Measurements from ENCODE around the gene PEAK1. TPM values are rescaled to one million over a fixed set of nuclear protein-coding genes. Genes with fewer than 3 reads are reported as not detected.

Gene PEAK1
- total RNA-seq, 4 donors from 2014 or later, result 91.8 to 170 (median 123) TPM

GRCh38 chr15:77074350-77074749 is 345.6 kb downstream of the PEAK1 start:
- Histone ChIP-seq H3K4me1 (peaks cover 11 to 14% (median 13%) of the 10 kb centered on the region in 4 donors), H3K4me3 (no peak overlapping the region), H3K27ac (replicated peaks in 1 of 4) (no peak overlapping the region), H3K9me3 (no peaks in the 10 kb centered on the region), H3K27me3 (no peaks in the 10 kb centered on the region), H3K36me3 (no peaks in the 10 kb centered on the region)
- DNase-seq (ENCODE audit: extremely low spot score), result peak; percentile 82
- WGBS, result 71% methylated on average over 2 of the region's 2 CpGs
- TF ChIP-seq EP300 (IDR thresholded peaks at IDR 0.05), result no peak
- TF ChIP-seq POLR2AphosphoS5 (IDR thresholded peaks at IDR 0.05), result no peak
- no peak for TF ChIP-seq POLR2A (IDR thresholded peaks at IDR 0.05; ENCODE audit: low read depth)
- no peak for TF ChIP-seq CTCF (IDR thresholded peaks at IDR 0.05)
- intact Hi-C loops (cut with DNase I), result no loop called here

- Histone ChIP-seq H3K4me3 (peak overlapping the region; percentile 71 to 92 (median 90)), H3K4me1 (peaks cover 27 to 42% (median 40%) of the 10 kb centered on the region in 4 donors), H3K9me3 (no peaks in the 10 kb centered on the region), H3K27ac (replicated peaks in 1 of 4) (peak overlapping the region; percentile 87 to 95 (median 94)), H3K27me3 (no peaks in the 10 kb centered on the region), H3K36me3 (no peaks in the 10 kb centered on the region)
- no peak for DNase-seq (ENCODE audit: extremely low spot score)
- no peak for TF ChIP-seq POLR2AphosphoS5 (IDR thresholded peaks at IDR 0.05)
- TF ChIP-seq CTCF (IDR thresholded peaks at IDR 0.05), result no peak
- no peak for TF ChIP-seq POLR2A (IDR thresholded peaks at IDR 0.05; ENCODE audit: low read depth)
- no peak for TF ChIP-seq EP300 (IDR thresholded peaks at IDR 0.05)
- intact Hi-C loops (cut with DNase I), result no loop called here
- WGBS, result 88% methylated on average over 15 of the region's 15 CpGs
Measured at GRCh38 chr15:77071305-77072223, 348.3 kb downstream of the PEAK1 start.

GRCh38 chr15:77070495-77071304 is 349.2 kb downstream of the PEAK1 start, which contains the start of gene TSPAN3:
Gene TSPAN3, minus strand, starts transcription at chr15:77071109. Its CDS starts 155 bp downstream, at chr15:77070954.
- Histone ChIP-seq H3K36me3 (no peaks in the 10 kb centered on the region), H3K9me3 (no peaks in the 10 kb centered on the region), H3K27me3 (no peaks in the 10 kb centered on the region), H3K4me1 (peaks cover 27 to 45% (median 40%) of the 10 kb centered on the region in 4 donors), H3K27ac (replicated peaks in 1 of 4) (peak within 1 kb of the TSS; percentile 87 to 95 (median 94)), H3K4me3 (peak within 1 kb of the TSS; percentile 71 to 92 (median 90))
- intact Hi-C loops (cut with DNase I), result no loop called here
- no peak for DNase-seq (ENCODE audit: extremely low spot score)
- under 1% methylated on average over 60 of the region's 97 CpGs for WGBS
- TF ChIP-seq EP300 (IDR thresholded peaks at IDR 0.05) (no peak), CTCF (IDR thresholded peaks at IDR 0.05) (no peak), POLR2A (IDR thresholded peaks at IDR 0.05; ENCODE audit: low read depth) (peak; percentile 58), POLR2AphosphoS5 (IDR thresholded peaks at IDR 0.05) (peak; percentile 85 to 91)

GRCh38 chr15:77070180-77070494 is 349.8 kb downstream of the PEAK1 start:
- Histone ChIP-seq H3K4me1 (peaks cover 27 to 45% (median 41%) of the 10 kb centered on the region in 4 donors), H3K27ac (replicated peaks in 1 of 4) (peak overlapping the region; percentile 87 to 95 (median 94)), H3K27me3 (no peaks in the 10 kb centered on the region), H3K36me3 (no peaks in the 10 kb centered on the region), H3K4me3 (peak overlapping the region; percentile 71 to 92 (median 90)), H3K9me3 (no peaks in the 10 kb centered on the region)
- TF ChIP-seq CTCF (IDR thresholded peaks at IDR 0.05), result no peak
- 1% methylated on average over 13 of the region's 18 CpGs for WGBS
- DNase-seq (ENCODE audit: extremely low spot score), result no peak
- intact Hi-C loops (cut with DNase I), result no loop called here
